NCI-H1092 treated with DMSO at 0.1 percent for 48 hours (cell line): ENCODE data around the gene SDCCAG8.

Experiments used
- DNase-seq: peaks from one replicate; lab custom pipeline; 2025; lab: John Stamatoyannopoulos, UW

Gene SDCCAG8

DNA sequence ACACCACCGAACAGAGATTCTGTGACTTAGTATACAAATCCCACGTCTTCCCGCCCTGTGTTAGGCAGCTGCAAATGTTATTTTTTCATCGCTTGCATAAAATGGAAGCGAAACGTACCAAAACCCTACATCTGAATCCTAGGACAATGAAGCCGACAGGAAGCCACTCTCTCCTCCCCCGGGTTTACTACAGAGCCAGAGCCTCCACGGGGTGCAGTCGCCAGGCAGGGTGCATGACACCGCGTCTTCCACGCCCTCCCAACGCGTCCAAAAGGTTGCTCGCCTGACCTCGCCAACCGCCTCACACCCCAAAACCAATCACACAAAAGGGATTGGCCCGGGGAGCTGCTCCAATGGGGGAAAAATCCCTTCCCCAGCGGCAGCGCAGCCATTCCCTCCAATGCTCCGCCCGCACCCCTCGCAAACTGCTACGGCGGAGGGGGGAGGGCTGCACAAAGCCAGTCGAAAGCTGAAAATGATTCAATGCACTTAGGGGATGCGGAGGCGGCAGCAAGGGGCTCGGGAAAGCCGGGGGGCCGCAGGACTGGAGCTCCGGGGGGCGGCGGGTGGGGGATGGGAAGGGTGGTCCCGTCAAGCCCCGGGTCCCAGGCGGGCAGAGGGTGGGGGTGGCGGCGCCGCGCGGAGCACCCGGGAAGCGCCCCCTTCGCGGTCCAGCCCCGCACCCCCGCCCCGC, 1.5 kb upstream of the SDCCAG8 start:
- DNase-seq, result peak; percentile 82

DNA sequence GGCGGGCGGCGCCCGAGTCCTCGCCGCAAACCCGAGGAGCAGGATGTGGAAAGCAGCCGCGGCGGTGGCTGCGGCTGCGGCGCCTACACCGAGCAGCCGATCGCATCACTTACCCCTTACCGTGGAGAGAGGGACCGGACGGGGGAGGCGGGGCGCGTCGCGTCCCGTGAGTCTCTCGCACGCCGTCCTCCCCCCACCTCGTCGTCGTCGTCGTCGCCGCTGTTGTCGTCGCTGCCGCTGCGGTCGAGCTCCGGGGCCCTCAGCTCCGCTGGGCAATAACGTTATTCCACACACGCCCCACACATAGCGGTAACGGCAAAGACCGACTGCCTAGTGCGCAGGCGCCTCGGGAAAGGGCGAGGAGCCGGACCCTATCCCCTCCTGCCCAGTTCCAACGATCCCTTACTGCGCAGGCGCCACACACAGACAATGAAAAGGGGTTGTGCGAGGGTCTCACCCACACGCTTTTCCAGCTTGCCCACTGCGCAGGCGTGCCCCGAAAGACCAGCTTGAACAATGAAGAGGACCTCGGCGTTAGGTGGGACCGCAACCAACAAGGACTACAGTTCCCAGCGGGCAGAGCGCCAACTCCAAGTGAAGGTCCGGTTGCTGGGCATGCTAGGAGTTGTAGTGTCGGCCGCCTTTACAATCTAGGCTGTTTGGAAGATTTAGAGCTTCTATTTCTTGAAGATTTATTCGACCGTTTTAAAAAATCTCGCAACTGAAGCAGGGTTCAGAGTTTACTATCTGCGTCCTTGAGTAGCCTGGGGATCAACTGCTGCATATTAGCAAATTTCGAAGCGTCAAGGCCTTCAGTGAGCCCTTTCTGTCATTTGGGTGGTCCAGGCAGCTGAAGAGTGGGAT, 682 bp upstream of the SDCCAG8 start, which contains the start of gene CEP170:
TSS of gene CEP170 (minus strand) at position 355 of the 864 bp plus-strand sequence. CDS start 30,001 bp downstream, outside the sequence.
- peak; percentile 100 for DNase-seq

DNA sequence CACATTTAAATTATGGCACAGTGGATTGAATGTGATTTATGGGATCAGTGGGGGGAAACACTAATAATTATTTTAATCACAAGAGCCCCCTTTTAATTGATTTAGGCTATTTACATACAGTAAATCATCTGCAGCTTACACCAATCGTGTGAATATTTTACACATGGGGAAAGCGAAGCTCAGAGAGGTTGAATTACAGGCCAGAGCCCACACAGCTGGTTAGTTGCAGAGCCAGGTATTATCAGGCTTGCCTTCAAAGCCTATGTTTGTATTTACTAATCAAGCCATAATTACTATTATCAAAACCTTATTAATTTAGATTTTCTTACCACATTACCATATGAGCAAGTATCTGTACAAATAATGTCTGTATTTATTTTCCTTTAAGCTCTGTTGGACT, 749 bp downstream of the SDCCAG8 start:
- DNase-seq, result no peak

DNA sequence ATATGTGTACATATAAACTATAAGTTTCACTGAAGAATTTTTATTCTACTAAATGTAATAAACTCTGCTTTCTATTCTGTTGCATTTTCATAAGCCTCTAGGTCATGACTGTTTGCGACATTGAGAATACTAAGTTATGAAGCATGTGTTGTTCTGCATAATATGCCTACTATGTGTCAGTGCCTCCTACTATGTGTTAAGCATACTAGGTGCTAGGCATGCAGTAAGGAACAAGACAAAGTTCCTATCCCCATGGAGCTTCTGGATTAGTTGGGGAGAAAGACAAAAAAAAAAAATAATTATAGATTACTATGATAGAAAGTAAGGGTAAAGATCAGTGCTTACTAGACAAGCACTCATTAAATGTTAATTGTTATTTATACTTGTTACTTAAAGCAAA, 1.3 kb downstream of the SDCCAG8 start:
- no peak for DNase-seq

DNA sequence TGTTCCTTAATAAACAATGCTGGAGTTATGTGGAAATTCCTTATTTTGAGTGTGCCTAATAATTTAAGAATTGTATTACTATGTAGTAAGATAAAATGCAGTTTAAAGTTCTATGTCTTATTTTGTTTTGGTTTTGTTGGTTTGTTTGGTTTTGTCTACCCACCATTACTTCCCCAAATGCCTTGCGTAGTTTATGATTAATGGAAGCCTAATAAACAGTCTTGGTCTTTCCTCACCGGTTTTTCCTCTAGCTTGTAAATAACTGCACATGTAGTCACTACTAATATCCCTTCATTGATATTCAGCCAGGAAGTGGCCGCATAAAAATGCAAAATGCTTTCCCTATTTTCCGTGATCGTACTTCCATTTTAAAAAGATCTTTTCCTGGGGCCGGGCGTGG, 2.9 kb downstream of the SDCCAG8 start:
- no peak for DNase-seq

DNA sequence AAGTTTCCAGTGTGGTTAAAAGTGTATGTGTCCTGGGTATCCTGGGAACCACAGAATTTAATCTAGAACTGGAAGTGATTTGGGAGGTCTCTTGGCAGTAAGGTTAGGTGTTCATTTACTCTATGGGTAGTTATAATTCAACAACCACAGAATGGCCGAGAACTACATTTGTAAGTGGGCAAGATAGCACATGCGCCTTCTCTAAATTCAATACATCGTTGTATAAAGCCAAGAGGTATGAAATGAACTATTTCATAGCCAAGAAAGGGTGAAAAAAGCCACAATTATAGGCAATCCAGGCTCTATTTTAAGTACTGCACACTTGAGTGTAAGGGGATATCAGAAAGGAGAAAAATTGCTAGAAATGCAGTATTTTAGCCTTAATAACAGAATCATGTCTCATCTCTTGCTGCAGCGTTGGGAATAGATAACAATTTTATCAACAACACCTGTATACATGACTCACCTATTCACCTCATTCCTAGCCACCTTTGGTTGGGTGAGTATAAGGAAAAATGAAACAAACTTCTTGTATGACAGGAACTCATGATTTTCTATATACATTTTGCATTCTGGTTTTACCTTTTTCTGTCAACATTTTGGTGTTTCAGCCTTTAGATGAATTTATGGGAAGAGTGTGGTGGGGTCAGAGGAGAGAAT, 4.5 kb downstream of the SDCCAG8 start:
- DNase-seq, result no peak

DNA sequence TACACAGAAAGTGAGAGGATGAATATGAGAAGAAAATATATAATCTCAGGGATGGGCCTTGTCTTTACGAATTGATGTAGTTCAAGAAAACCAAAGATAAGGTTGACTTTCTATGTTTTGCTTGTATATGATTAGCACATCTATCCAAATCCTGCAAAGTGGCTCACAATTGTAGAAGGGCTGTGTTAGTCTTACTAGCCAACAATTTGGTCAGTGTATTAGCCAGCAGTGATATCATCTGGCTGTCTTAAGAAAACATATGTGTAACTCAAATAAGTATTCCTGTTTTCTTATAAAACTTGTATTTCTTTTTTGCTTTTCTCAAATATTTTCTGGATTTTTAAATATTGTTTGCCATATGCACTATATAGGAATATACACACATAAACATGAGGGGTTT, 5.5 kb downstream of the SDCCAG8 start:
- no peak for DNase-seq

DNA sequence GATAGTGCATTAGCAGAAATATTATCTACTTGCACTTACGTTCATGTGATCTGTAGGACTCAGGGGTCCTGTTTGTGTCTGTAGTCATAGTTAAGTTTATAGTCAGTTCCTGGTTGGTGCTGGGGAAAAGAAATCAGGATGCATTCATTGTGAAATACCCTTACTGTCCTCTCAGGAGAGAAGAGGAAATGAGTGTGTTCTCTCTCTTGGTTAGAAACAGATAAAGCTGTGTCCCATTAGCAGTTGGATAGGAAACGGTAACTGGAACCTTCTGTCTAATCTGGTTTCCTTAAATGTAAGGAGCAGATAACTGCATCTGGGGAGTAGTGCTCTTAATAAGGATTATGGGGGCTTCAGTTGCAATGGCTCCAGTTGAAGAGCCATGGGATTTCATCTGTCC, 8.9 kb downstream of the SDCCAG8 start:
- no peak for DNase-seq

DNA sequence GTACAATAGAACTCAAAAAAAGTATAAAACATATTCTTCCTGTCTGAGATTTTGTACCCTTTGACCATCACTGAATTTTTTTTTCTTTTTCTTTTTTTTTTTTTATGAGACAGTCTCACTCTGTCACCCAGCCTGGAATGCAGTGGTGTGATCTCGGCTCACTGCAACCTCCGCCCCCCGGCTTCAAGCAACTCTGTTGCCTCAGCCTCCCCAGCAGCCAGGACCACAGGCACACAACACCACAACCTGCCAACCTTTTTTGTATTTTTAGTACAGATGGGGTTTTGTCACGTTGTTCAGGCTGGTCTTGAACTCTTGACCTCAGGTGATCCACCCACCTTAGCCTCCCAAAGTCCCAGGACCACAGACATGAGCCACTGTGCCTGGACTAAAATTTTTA, 10.4 kb downstream of the SDCCAG8 start:
- DNase-seq, result no peak

DNA sequence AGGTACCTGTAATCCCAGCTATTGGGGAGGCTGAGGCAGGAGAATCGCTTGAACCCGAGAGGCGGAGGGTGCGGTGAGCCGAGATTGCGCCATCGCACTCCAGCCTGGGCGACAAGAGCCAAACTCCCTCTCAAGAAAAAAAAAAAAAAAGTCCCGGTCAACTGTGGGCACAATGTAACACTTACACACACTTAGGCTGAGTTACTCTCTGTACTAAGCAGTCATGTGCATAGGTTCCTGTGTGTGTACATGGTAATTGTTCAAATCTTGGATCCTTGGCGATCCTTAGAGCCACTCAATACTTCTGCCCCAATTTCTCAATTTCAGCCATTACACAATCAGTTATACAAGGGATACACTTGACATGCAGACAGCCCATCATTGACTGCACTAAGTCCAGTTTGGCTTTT, 11.6 kb downstream of the SDCCAG8 start:
- DNase-seq, result no peak

DNA sequence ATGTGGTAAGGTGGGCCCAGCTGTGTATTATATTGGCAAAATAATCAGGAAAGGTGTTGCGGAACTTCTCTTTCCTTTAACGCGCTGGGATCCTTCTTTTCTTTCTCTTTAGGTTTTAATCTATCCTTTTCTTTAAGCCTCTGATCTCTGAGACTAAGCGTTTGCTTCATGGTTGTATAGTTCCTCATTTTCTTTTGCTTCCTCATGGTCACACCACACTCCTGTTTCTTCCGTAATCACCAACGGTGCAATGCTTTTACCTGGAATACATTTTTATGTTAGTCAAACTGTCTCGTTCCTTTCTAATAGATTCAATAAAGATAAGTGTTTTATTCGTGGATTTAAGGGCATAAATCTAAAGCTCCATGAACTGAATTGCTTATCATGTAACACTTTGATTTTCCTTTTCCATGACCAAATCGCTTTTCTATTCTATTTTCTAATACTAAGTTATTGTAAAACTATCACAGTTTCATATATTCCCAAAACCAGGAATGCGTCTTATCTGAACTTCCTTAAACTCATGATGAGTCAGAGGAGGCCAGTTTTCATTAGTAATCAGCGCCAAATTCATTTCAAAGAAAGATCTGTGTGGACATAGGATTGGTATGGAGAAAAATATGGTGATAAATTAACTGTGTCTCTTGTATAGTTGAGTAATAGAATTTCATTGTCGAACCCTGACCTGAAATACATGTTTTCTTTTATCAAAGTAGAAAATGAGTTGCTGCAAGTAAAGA, 12.2 kb downstream of the SDCCAG8 start:
- DNase-seq, result no peak

DNA sequence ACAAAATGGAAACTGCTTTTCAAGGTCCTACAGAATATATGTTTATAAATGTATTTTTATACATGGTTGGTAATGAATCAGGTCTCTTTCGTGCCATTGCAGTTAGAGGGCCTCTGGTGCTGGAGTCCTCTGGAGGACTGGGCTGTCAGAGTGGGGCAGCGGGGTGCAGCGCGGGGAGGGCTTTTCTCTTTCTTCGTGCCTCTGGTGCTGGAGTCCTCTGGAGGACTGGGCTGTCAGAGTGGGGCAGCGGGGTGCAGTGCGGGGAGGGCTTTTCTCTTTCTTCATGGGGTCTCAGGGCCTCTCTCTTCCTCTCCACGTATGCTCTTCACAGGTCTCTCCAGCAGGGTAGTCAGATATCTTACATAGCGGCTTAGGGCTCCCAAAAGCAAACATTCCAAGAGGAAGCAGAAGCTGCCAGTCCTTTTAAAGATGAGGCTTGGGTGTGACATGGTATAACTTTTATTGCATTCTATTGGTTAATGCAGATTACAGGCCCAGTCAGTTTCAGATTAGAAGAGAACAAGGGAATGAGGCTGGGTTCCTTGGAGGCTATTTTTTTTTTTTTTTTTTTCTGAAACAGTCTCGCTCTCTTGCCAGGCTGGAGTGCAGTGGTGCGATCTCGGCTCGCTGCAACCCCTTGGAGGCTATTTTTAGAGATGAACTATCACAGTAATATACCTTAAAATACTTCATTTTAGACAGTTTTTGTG, 13.1 kb downstream of the SDCCAG8 start:
- DNase-seq, result no peak

DNA sequence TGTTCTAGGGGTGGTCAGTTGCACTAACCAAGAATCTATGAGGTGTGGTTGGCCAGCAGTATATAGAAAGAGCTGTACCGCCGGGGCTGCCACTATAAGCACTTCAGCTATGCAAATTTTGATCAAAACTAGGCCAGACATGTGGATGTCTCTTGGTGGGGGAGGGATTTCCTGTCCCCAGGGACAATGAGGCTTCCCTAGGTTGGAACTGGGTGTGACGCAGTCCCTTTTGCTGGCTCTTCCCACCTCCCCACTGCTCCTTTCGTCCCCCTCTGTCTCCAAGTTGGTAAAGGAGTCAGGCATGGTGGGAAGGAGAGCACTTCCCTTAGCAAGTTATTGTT, 13.6 kb downstream of the SDCCAG8 start:
- DNase-seq, result no peak

DNA sequence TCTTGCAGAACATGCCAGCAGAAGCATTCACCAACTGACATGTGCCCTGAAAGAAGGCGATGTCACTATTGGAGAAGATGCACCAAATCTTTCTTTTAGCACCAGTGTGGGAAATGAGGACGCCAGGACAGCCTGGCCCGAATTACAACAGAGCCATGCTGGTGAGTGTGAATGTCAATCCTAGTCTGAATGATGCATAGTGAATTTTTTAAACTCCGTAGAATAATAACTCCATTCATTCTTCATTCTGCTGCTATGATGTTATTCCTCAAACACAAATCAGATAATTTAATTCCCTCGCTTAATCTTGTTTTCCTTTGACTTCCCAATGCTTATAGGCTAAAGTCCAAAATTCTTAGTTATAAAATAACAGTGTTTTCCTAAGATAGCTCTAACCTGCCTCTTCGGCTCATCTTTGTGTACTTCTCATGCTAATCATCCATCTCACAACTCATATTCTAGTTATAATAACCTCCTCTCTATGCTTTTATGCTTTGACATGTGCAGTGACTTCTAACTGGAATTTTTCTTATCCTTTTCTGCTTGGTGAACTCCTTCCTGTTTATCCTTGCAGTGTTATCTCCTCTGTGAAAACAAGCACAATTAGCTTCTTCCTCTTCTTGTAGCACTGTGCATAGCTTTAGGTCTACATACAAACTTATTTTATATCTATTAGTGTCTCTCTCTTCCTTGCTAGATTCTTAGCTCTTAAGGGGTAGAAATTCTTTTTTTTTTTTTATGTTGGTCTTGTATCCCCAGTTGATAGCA, 14.4 kb downstream of the SDCCAG8 start:
- DNase-seq, result no peak

DNA sequence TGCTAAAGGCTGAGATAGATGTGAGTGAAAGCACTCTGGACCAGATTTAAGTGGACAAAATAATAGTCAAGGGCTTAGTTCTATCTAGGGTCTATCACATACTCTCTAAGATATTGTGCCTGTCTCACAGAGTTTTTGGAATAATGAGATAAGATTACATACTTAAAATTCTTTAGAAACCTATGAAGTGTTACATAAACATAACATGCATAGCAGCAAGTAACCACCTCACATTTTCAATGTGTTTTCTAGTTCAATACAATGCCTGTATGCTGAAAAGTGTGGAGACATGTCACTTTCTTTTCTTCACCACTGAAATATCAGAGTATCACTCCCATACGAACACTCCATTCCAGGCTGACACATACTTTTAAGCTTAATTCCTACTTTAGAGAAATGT, 16.2 kb downstream of the SDCCAG8 start:
- DNase-seq, result no peak

DNA sequence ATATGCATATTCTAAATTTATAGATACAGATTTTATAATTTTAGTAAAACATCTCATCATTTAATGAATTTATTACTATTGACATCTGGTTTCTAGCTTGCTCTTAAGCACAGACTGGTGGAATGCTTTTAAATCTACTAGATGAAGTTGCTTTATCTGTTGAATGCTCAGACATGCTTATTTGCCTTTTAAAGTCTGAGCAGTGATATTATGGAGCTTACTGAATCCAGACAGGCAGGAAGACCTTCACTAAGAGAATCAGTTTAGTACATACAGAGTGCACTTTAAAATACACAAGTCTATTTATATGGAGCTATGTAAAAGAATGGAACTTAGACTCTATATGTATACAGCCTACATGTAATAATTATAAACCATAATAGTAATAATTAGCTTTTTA, 16.6 kb downstream of the SDCCAG8 start:
- no peak for DNase-seq

DNA sequence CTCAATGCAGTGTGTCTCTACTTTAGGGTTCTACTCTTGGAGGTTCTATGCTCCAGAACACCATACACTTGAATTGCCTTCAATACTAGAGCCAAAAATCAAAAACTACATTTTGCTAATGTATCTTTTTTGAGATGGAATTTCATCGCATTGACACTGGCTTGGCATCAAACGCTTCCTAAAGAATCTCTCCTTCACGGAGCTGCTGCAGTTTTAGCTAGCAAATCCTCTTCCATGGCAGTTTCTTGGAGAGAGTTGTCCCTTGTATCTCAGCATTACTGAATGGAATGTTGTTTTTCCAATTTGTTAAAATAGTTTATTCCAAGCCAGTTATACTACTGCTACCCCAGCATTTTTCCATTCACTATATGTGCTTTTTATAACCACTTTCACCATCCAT, 17.7 kb downstream of the SDCCAG8 start:
- no peak for DNase-seq

DNA sequence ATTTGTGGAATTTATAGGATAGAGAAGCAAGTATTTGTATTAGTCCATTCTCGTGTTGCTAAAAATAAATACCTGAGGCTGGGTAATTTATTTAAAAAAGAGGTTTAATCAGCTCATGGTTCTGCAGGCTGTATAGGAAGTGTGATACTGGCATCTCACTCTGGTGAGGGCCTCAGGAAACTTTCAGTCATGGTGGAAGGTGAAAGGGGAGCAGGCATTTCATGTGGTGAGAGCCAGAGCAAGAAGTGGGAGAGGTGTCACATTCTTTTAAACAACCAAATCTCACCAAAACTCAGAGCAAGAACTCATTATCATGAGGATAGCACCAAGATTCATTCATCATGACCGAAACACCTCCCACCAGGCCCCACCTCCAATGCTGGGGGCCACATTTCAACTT, 18.1 kb downstream of the SDCCAG8 start:
- DNase-seq, result no peak

DNA sequence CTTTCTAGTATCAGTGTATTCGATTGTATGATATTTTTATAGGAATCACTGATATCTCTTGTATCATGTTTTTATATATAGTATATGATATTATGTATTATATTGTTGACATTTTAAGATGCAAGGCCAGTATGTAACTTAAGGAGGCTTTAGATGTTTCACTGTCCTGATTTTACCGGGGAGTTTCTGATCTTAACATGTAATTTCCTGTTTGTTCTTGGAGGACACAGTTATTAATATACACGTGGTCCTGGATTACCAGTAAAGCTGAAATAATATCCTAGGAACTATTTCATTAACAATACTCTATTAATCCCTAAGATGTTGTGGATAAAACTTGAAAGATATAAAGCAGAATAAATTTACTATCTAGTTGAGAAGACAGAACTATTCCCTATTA, 19.5 kb downstream of the SDCCAG8 start:
- DNase-seq, result no peak

DNA sequence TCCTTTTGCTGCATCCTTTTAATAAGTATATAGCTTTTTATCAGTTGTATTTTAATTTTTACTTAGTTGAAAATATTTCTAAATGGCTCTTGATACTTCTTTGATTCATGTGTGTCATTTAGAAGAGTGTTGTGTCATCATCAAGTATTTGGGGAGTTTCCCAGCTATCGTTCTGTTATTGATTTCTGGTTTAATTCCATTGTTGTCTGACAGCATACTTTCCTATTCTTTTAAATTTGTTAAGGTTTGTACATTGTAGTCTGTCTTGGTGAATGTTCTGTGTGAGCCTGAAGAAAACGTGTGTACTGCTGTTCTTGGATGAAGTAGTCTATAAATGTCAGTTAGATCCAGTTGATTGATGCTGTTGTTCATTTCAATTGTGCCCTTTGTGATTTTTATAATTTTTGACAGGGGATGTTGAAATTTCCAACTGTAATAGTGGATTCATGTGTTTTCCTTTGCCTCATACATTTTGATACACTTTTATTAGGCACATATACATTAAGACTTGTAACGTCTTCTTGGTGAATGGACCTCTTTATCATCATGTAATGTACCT, 24.8 kb downstream of the SDCCAG8 start:
- DNase-seq, result no peak

DNA sequence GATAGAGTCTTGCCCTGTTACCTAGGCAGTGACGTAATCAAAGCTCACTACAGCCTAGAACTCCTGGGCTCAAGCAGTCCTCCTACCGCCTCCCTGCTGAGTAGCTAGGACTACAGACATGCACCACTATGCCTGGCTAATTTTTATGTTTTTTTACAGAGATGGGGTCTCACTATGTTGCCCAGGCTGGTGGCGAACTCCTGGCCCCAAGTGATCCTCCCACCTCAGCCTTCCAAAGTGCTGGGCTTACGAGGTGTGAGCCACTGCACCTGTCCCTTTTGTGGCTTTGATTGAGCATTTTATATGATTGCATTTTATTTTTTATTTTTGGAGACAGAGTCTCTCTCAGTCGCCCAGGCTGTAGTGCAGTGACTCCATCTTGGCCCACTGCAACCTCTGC, 25.8 kb downstream of the SDCCAG8 start:
- DNase-seq, result no peak
